Thymus (tissue), 11 donors: Measurements from ENCODE around the gene AP4M1. TPM values are rescaled to one million over a fixed set of nuclear protein-coding genes. Genes with fewer than 3 reads are reported as not detected.
A peak's percentile ranks its signal among the peaks of the same experiment; 100 is the strongest.

Source experiments
- DNase-seq, 9 donors: peaks; one replicate each; pipeline ENCODE4 v3.0.0-alpha.2; 2013; ENCODE audit warnings: low spot score in 9 of 9, low read depth in 6 of 9, missing footprints in 1 of 9
- H3K27ac ChIP-seq, 2 donors: one replicate each; pipeline ENCODE4 v1.5.1; 2013; ENCODE audit warnings: control low read depth in 1 of 2, low read depth in 1 of 2, low read length in 1 of 2, mild to moderate bottlenecking in 1 of 2, moderate library complexity in 1 of 2
- H3K27me3 ChIP-seq, 2 donors: one replicate each; pipeline ENCODE4 v1.5.1; 2013; ENCODE audit warnings: low read length in 1 of 2; ENCODE audit not compliant: control insufficient read depth in 2 of 2, insufficient read depth in 1 of 2
- H3K36me3 ChIP-seq, 2 donors: one replicate each; pipeline ENCODE4 v1.5.1; 2013; ENCODE audit warnings: low read length in 1 of 2, mild to moderate bottlenecking in 1 of 2, moderate library complexity in 1 of 2; ENCODE audit not compliant: control insufficient read depth in 2 of 2, insufficient read depth in 2 of 2
- H3K4me1 ChIP-seq, 2 donors: one replicate each; pipeline ENCODE4 v1.5.1; 2013; ENCODE audit warnings: low read length in 2 of 2; ENCODE audit not compliant: control insufficient read depth in 2 of 2, insufficient read depth in 2 of 2
- H3K4me3 ChIP-seq, 2 donors: one replicate each; pipeline ENCODE4 v1.5.1; 2013; ENCODE audit warnings: low read length in 2 of 2, control low read depth in 1 of 2, mild to moderate bottlenecking in 1 of 2
- H3K9me3 ChIP-seq, 2 donors: one replicate each; pipeline ENCODE4 v1.5.1; 2013; ENCODE audit warnings: low read length in 1 of 2, mild to moderate bottlenecking in 1 of 2; ENCODE audit not compliant: control insufficient read depth in 2 of 2, insufficient read depth in 1 of 2
- WGBS: extraction: QIAGEN DNeasy Blood & Tissue Kit; methylation state at CpG from one replicate; pipeline ENCODE4 v1.1.7; 2013; 5-methylcytosine and 5-hydroxymethylcytosine counted together
- polyA plus RNA-seq: library from polyadenylated mRNA; stranded (reverse); fragments of 200-250 nt; gene quantifications from one replicate; pipeline ENCODE4 v1.2.3, GENCODE V29; 2013
- total RNA-seq: library from RNA; stranded (reverse); fragments of 120-200 nt; gene quantifications from one replicate; pipeline ENCODE4 v1.2.4, GENCODE V29; 2013
- donor health status: healthy.

Gene AP4M1
- total and polyA plus RNA-seq, 2 donors, result 12.7 to 14.2 TPM

- Histone ChIP-seq H3K36me3 (peaks cover 51 to 55% of the 10 kb centered on the region in 2 donors), H3K27ac (no peak overlapping the region), H3K4me3 (no peak overlapping the region), H3K27me3 (peaks cover 0 to 1% of the 10 kb centered on the region in 2 donors), H3K9me3 (peaks cover 0 to 4% of the 10 kb centered on the region in 2 donors), H3K4me1 (peaks cover 14 to 17% of the 10 kb centered on the region in 2 donors)
- DNase-seq, result no peak
- WGBS, result 97% methylated on average over 14 of the region's 14 CpGs
These were observed 10.7 kb upstream of the AP4M1 start for GRCh38 chr7:100090527-100091410.

- Histone ChIP-seq H3K9me3 (peaks cover 0 to 8% of the 10 kb centered on the region in 2 donors), H3K27me3 (no peaks in the 10 kb centered on the region), H3K27ac (no peak overlapping the region), H3K4me3 (no peak overlapping the region), H3K36me3 (peaks cover 59 to 63% of the 10 kb centered on the region in 2 donors), H3K4me1 (peaks cover 14 to 17% of the 10 kb centered on the region in 2 donors)
- 93% methylated on average over 19 of the region's 19 CpGs for WGBS
- DNase-seq, result no peak
These were observed 9.8 kb upstream of the AP4M1 start for GRCh38 chr7:100091411-100092181.

DNA sequence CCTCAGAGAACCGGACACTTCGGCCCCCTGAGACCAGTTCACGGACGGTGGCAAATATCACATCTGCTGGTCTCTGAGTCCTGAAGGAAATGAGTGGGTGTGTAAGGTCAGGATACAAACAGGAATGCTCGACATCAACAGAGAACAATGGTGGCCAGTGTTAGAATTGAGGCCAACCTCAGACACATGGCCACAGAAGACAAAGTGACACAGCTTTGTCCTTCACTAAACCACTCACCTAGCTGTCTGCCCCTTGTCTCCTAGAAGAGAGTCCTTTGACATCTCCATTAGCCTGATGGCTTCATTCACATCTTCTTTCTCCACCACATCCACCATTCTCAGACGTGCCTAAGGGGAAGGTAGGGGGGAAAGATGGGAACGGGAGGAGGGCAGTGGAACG is 8.4 kb upstream of the AP4M1 start:
- no peak for DNase-seq
- H3K27me3 ChIP-seq, result no peaks in the 10 kb centered on the region
- no peak overlapping the region for H3K4me3 ChIP-seq
- H3K27ac ChIP-seq, result no peak overlapping the region
- H3K36me3 ChIP-seq, result peaks cover 70 to 76% of the 10 kb centered on the region in 2 donors
- peaks cover 11 to 17% of the 10 kb centered on the region in 2 donors for H3K4me1 ChIP-seq
- peaks cover 0 to 8% of the 10 kb centered on the region in 2 donors for H3K9me3 ChIP-seq
- WGBS, result 93% methylated on average over 8 of the region's 8 CpGs

GRCh38 chr7:100093498-100093897 is 7.9 kb upstream of the AP4M1 start:
- 93% methylated on average over 13 of the region's 13 CpGs for WGBS
- H3K27ac ChIP-seq, result no peak overlapping the region
- peaks cover 7 to 16% of the 10 kb centered on the region in 2 donors for H3K4me1 ChIP-seq
- DNase-seq, result no peak
- peaks cover 0 to 4% of the 10 kb centered on the region in 2 donors for H3K9me3 ChIP-seq
- peaks cover 75 to 80% of the 10 kb centered on the region in 2 donors for H3K36me3 ChIP-seq
- no peaks in the 10 kb centered on the region for H3K27me3 ChIP-seq
- no peak overlapping the region for H3K4me3 ChIP-seq

DNA sequence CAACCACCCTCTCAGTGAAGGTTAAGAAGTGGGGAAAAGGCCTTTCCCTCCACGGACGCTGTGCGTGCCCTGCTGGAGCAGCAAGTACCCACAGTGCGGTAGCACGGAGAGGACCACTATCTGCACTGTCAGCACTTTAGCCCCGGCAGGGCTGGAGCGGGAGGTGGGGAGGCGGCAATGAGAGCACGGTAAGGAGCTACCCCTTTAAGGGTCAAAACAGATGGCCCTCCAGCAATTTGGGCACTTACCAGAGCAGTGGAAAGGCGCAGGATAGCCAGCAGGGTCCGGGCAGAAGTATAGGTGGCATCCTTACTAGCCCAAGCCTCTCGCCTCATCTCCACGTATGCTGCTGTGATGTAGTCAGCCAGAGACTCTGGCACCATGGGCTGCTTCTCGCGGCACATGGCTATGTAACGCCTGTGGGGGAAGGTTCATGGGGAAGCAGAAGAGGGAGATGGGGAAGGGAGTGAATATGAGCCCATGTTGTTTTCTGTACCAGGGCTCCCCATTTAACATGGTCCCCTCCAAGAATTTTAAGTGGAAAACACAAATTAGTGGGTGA is 7.4 kb upstream of the AP4M1 start:
- peaks cover 80 to 85% of the 10 kb centered on the region in 2 donors for H3K36me3 ChIP-seq
- H3K27ac ChIP-seq, result no peak overlapping the region
- H3K4me1 ChIP-seq, result peaks cover 7 to 16% of the 10 kb centered on the region in 2 donors
- no peaks in the 10 kb centered on the region for H3K27me3 ChIP-seq
- DNase-seq, result no peak
- 97% methylated on average over 16 of the region's 16 CpGs for WGBS
- H3K4me3 ChIP-seq, result no peak overlapping the region
- H3K9me3 ChIP-seq, result peaks cover 0 to 4% of the 10 kb centered on the region in 2 donors

DNA sequence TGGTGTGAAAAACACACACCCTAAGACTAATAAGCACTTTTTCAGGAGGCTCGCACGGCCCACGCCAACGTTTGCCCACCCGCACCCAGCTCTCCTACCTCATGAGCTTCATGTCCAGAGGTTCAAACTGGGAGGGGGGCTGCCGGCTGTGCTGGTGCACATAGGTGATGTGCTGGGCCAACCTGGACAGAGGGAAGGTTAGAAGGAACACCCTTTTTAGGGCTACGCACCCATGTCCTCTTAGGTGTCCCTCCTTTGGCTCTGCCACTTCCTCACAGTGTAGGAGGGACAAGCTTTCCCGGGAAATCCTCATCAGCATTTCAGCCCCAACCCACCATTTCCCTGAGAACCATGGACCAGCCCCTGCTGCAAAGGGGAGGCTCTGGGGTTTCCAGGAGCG is 6.2 kb upstream of the AP4M1 start:
- no peak for DNase-seq
- Histone ChIP-seq H3K4me1 (peaks cover 9 to 17% of the 10 kb centered on the region in 2 donors), H3K9me3 (peaks cover 0 to 4% of the 10 kb centered on the region in 2 donors), H3K4me3 (no peak overlapping the region), H3K27me3 (no peaks in the 10 kb centered on the region), H3K27ac (no peak overlapping the region), H3K36me3 (peaks cover 86 to 96% of the 10 kb centered on the region in 2 donors)
- 96% methylated on average over 9 of the region's 9 CpGs for WGBS

DNA sequence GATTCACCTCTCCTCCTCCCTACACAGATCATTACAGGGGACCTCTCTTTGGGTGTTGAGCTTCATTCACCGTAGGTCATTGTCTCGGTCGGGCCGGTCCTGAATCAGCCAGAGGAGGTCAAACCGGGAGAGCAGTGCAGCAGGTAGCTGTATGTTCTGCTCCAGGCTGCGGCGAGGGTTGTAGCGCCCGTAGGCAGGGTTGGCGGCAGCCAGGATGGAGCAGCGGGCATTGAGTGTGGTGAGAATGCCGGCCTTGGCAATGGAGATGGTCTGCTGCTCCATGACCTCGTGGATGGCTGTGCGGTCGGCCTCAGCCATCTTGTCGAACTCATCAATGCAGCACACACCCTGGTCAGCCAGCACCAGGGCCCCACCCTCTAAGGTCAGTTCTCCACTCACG is 5.7 kb upstream of the AP4M1 start:
- peaks cover 9 to 17% of the 10 kb centered on the region in 2 donors for H3K4me1 ChIP-seq
- WGBS, result 98% methylated on average over 17 of the region's 17 CpGs
- peaks cover 82 to 94% of the 10 kb centered on the region in 2 donors for H3K36me3 ChIP-seq
- H3K27me3 ChIP-seq, result no peaks in the 10 kb centered on the region
- H3K9me3 ChIP-seq, result peaks cover 0 to 7% of the 10 kb centered on the region in 2 donors
- no peak overlapping the region for H3K4me3 ChIP-seq
- no peak overlapping the region for H3K27ac ChIP-seq
- DNase-seq, result no peak

- peaks cover 55 to 70% of the 10 kb centered on the region in 2 donors for H3K36me3 ChIP-seq
- 97% methylated on average over 10 of the region's 10 CpGs for WGBS
These were observed 2.5 kb upstream of the AP4M1 start for GRCh38 chr7:100098913-100099312.

More at GRCh38 chr7:100098913-100099312, 2.5 kb upstream of the AP4M1 start:
- Histone ChIP-seq H3K4me1 (peaks cover 9 to 31% of the 10 kb centered on the region in 2 donors), H3K27me3 (no peaks in the 10 kb centered on the region), H3K27ac (peak overlapping the region; percentile 52 to 68), H3K4me3 (no peak overlapping the region), H3K9me3 (peaks cover 0 to 12% of the 10 kb centered on the region in 2 donors)
- no peak for DNase-seq
